Spleen (tissue), 11 donors: ENCODE measurements around the gene SETBP1. TPM values are rescaled to one million over a fixed set of nuclear protein-coding genes. Genes with fewer than 3 reads are reported as not detected.

ENCODE experiments used
- DNase-seq: peaks from one replicate; pipeline ENCODE4 v3.0.0-alpha.2; 2020
- H3K27ac ChIP-seq, 8 donors: fragments of 200-600 bp; sonication (generic) in 7 of 8; 1 replicate in 4 of 8; 2 replicates in 4 of 8; pipeline versions ENCODE4 v1.5.0 to v1.8.0; 2016 to 2021; ENCODE audit warnings: inconsistent platforms in 4 of 8, mild to moderate bottlenecking in 4 of 8, moderate library complexity in 1 of 8
- H3K27me3 ChIP-seq, 7 donors: fragments of 200-600 bp; sonication (generic) in 6 of 7; replicated peaks in 1 of 7; 1 replicate in 4 of 7; 2 replicates in 3 of 7; pipeline versions ENCODE4 v1.5.0 to v1.8.0; 2016 to 2021; ENCODE audit warnings: inconsistent platforms in 3 of 7, mild to moderate bottlenecking in 1 of 7
- H3K36me3 ChIP-seq, 6 donors: fragments of 200-600 bp; sonication (generic) in 5 of 6; 1 replicate in 4 of 6; 2 replicates in 2 of 6; pipeline versions ENCODE4 v1.5.0 to v1.8.0; 2016 to 2021; ENCODE audit warnings: inconsistent platforms in 2 of 6
- H3K4me1 ChIP-seq, 6 donors: fragments of 200-600 bp; sonication (generic) in 5 of 6; 1 replicate in 3 of 6; 2 replicates in 3 of 6; pipeline versions ENCODE4 v1.5.0 to v1.8.0; 2016 to 2021; ENCODE audit warnings: inconsistent platforms in 3 of 6
- H3K4me3 ChIP-seq, 8 donors: fragments of 200-600 bp; sonication (generic) in 7 of 8; 1 replicate in 4 of 8; 2 replicates in 4 of 8; pipeline versions ENCODE4 v1.5.0 to v1.8.0; 2016 to 2021; ENCODE audit warnings: inconsistent platforms in 4 of 8, mild to moderate bottlenecking in 4 of 8, moderate library complexity in 2 of 8
- H3K9me3 ChIP-seq, 8 donors: fragments of 200-600 bp; sonication (generic) in 7 of 8; 1 replicate in 4 of 8; 2 replicates in 4 of 8; pipeline versions ENCODE4 v1.5.0 to v1.8.0; 2016 to 2021; ENCODE audit warnings: inconsistent platforms in 4 of 8
- CTCF ChIP-seq, 11 experiments: fragments of 200-600 bp in 7 of 11; fragments of 450-650 bp in 4 of 11; sonication (generic) in 4 of 11; IDR thresholded peaks in 8 of 11; conservative IDR thresholded peaks in 3 of 11; 1 replicate in 7 of 11; 2 replicates in 4 of 11; pipeline versions ENCODE4 v1.4.0 to v1.8.0; 2016 to 2021; ENCODE audit warnings: antibody characterized with exemption in 11 of 11, inconsistent platforms in 4 of 11, mild to moderate bottlenecking in 1 of 11
- POLR2A ChIP-seq, 3 donors: fragments of 450-650 bp; IDR thresholded peaks; one replicate each; pipeline ENCODE4 v1.5.1; 2017; ENCODE audit warnings: antibody characterized with exemption in 3 of 3, mild to moderate bottlenecking in 1 of 3
- POLR2AphosphoS5 ChIP-seq, 3 donors: sonication (generic); formaldehyde crosslinking; IDR thresholded peaks; one replicate each; pipeline ENCODE4 v1.5.1; 2017; ENCODE audit warnings: antibody characterized with exemption in 3 of 3
- WGBS, 5 donors: extraction: QIAGEN DNeasy Blood & Tissue Kit in 3 of 5; methylation state at CpG; one replicate each; pipeline versions ENCODE4 v1.1.5 to v1.1.7; 2013 to 2018; 5-methylcytosine and 5-hydroxymethylcytosine counted together
- intact Hi-C: fragments of 100-400 bp; cut with DNase I; formaldehyde crosslinking; loops from one replicate; pipeline ENCODE4 v1.15.0; 2023; ENCODE audit warnings: low total_unique reads
- polyA plus RNA-seq, 3 donors: library from polyadenylated mRNA; stranded (reverse); fragments of 200-250 nt; gene quantifications; one replicate each; pipeline ENCODE4 v1.2.1, GENCODE V29; 2013
- total RNA-seq, 7 donors: library from RNA; depleted of rRNA in 3 of 7; stranded (reverse); fragments of >200 nt in 3 of 7; fragmentation: NEBNext Ultra II Directional in 4 of 7; extraction: Animal tissue kit (Norgen Biotek cat#: 25700) in 4 of 7; gene quantifications; one replicate each; pipeline versions ENCODE4 v1.1.0 to v1.2.1, GENCODE V29; 2016 to 2021
- donor health status: healthy with polysubstance abuse.
- donor health status: DM: no; HTN: no; CAD: no; lungs with moderate emphysema.
- donor health status: DM: no; HTN: no; CAD: no.
- donor health status: Bipolar disorder and iron deficiency.
- donor health status: healthy.
- donor health status: DM: no; HTN: no; CAD: no.
- donor health status: DM: yes; HTN: yes; CAD: no.

Gene SETBP1
- total and polyA plus RNA-seq, 10 donors: 2.0 to 50.7 (median 33.1) TPM

- intact Hi-C loops: no loop called here
- Histone ChIP-seq H3K4me1 (no peaks in the 10 kb centered on the region), H3K4me3 (no peak overlapping the region), H3K27me3 (no peaks in the 10 kb centered on the region), H3K9me3 (no peaks in the 10 kb centered on the region), H3K36me3 (peaks cover 0 to 42% (median 0%) of the 10 kb centered on the region in 6 donors), H3K27ac (no peak overlapping the region)
- no peak for DNase-seq
- WGBS, 5 donors: 82 to 92% (median 90%) methylated on average over 2 of the region's 2 CpGs
- TF ChIP-seq POLR2A (IDR thresholded peaks at IDR 0.05): no peak
- TF ChIP-seq POLR2AphosphoS5 (IDR thresholded peaks at IDR 0.05): no peak
- TF ChIP-seq CTCF (IDR thresholded peaks at IDR 0.05 in 8 of 11, conservative IDR thresholded peaks at IDR 0.05 in 3 of 11): no peak
Measured at GRCh38 chr18:44960580-44960979, 279.9 kb downstream of the SETBP1 start.

GRCh38 chr18:44961288-44961995, 280.8 kb downstream of the SETBP1 start:
- Histone ChIP-seq H3K27me3 (no peaks in the 10 kb centered on the region), H3K36me3 (peaks cover 0 to 35% (median 0%) of the 10 kb centered on the region in 6 donors), H3K27ac (no peak overlapping the region), H3K4me1 (no peaks in the 10 kb centered on the region), H3K9me3 (no peaks in the 10 kb centered on the region), H3K4me3 (no peak overlapping the region)
- intact Hi-C loops: no loop called here
- WGBS, 5 donors: 79 to 85% (median 83%) methylated on average over 3 of the region's 3 CpGs
- TF ChIP-seq POLR2A (IDR thresholded peaks at IDR 0.05) (no peak), POLR2AphosphoS5 (IDR thresholded peaks at IDR 0.05) (no peak), CTCF (IDR thresholded peaks at IDR 0.05 in 8 of 11, conservative IDR thresholded peaks at IDR 0.05 in 3 of 11) (no peak)
- no peak for DNase-seq

DNA sequence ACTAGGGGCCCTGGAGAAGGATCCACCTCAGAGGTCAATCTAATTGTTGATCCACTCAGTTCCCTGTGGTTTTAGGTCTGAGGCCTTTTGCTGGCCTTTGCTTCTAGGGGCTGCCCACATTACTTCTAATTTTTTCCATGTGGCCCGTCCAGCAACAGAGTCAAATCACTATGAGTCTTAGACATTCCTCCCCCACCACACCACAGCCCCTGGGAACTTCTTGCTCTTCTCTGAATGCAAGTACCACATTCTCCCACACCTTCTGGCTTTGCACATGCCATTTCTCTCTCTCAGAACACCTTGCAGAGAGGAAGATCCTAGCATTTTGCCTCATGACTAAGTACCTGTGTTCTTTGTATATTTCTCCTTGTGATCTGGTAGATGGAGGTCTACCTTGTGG, 286.9 kb downstream of the SETBP1 start:
- H3K27me3 ChIP-seq: no peaks in the 10 kb centered on the region
- intact Hi-C loops: no loop called here
- no peaks in the 10 kb centered on the region for H3K36me3 ChIP-seq
- no peak overlapping the region for H3K4me3 ChIP-seq
- TF ChIP-seq POLR2A (IDR thresholded peaks at IDR 0.05) (no peak), POLR2AphosphoS5 (IDR thresholded peaks at IDR 0.05) (no peak), CTCF (IDR thresholded peaks at IDR 0.05 in 8 of 11, conservative IDR thresholded peaks at IDR 0.05 in 3 of 11) (no peak)
- WGBS, 5 donors: 78 to 96% (median 86%) methylated on average over 1 of the region's 1 CpG
- DNase-seq: no peak
- no peak overlapping the region for H3K27ac ChIP-seq
- no peaks in the 10 kb centered on the region for H3K9me3 ChIP-seq
- peaks cover 0 to 4% (median 0%) of the 10 kb centered on the region in 6 donors for H3K4me1 ChIP-seq

DNA sequence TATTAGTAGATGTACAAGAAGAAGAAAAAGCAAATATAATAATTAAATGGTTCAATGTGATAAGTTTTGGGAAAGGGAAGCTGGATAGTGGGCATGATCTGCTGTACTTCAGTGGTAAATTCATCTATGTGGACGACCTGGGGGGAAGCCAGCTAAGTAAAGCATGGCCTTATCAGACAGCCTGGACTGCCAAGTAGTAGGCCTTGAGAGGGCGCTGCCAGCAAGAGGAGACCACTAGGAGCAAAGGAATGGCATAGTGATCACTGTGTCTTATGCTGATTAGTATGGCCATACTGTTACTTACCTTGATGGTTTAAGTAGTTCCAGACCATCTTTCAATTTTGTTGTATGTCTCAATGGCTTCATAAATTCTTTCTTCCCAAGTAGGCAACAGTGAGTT, 287.6 kb downstream of the SETBP1 start:
- Histone ChIP-seq H3K27me3 (no peaks in the 10 kb centered on the region), H3K36me3 (no peaks in the 10 kb centered on the region), H3K4me3 (no peak overlapping the region), H3K9me3 (no peaks in the 10 kb centered on the region), H3K4me1 (peaks cover 0 to 4% (median 0%) of the 10 kb centered on the region in 6 donors), H3K27ac (no peak overlapping the region)
- WGBS, 5 donors: 80 to 90% (median 87%) methylated on average over 2 of the region's 2 CpGs
- intact Hi-C loops: no loop called here
- no peak for DNase-seq
- TF ChIP-seq POLR2A (IDR thresholded peaks at IDR 0.05) (no peak), CTCF (IDR thresholded peaks at IDR 0.05 in 8 of 11, conservative IDR thresholded peaks at IDR 0.05 in 3 of 11) (no peak), POLR2AphosphoS5 (IDR thresholded peaks at IDR 0.05) (no peak)
